Heart left ventricle (tissue), 16 donors: Measurements from ENCODE around the gene STX8. TPM values are rescaled to one million over a fixed set of nuclear protein-coding genes. Genes with fewer than 3 reads are reported as not detected.
"Not testable (repeated sequence)": the region's sequence is repeated elsewhere in the genome, so short reads cannot be mapped to it uniquely, and the experiment has no call there.

ENCODE experiments used
- ATAC-seq, 4 donors: fragments of 200-7000 bp; cut with Tn5 transposase; one replicate each; pipeline ENCODE4 v1.9.1; 2020 to 2022; ENCODE audit warnings: moderate library complexity in 4 of 4, mild to moderate bottlenecking in 3 of 4, moderate number of reproducible peaks in 1 of 4
- DNase-seq, 5 donors: peaks; one replicate each; pipeline ENCODE4 v3.0.0-alpha.2; 2020
- H3K27ac ChIP-seq, 12 donors: fragments of 200-600 bp; sonication (generic) in 4 of 12; one replicate each; pipeline versions ENCODE4 v1.5.0 to v1.8.0; 2016 to 2022; ENCODE audit warnings: mild to moderate bottlenecking in 2 of 12
- H3K27me3 ChIP-seq, 9 donors: fragments of 200-600 bp; sonication (generic) in 2 of 9; one replicate each; pipeline versions ENCODE4 v1.5.1 to v1.8.0; 2016 to 2022; ENCODE audit warnings: mild to moderate bottlenecking in 3 of 9
- H3K36me3 ChIP-seq, 9 donors: fragments of 200-600 bp; sonication (generic) in 2 of 9; one replicate each; pipeline versions ENCODE4 v1.5.0 to v1.8.0; 2018 to 2022; ENCODE audit warnings: mild to moderate bottlenecking in 2 of 9
- H3K4me1 ChIP-seq, 12 donors: fragments of 200-600 bp; sonication (generic) in 4 of 12; one replicate each; pipeline versions ENCODE4 v1.5.0 to v1.8.0; 2016 to 2022; ENCODE audit warnings: mild to moderate bottlenecking in 3 of 12
- H3K4me3 ChIP-seq, 12 donors: fragments of 200-600 bp; sonication (generic) in 4 of 12; one replicate each; pipeline versions ENCODE4 v1.5.0 to v1.8.0; 2017 to 2022; ENCODE audit warnings: mild to moderate bottlenecking in 9 of 12, moderate library complexity in 4 of 12
- H3K9me3 ChIP-seq, 12 donors: fragments of 200-600 bp; sonication (generic) in 4 of 12; one replicate each; pipeline versions ENCODE4 v1.5.0 to v1.8.0; 2016 to 2022; ENCODE audit warnings: mild to moderate bottlenecking in 1 of 12
- POLR2A ChIP-seq, 2 donors: fragments of 450-650 bp; IDR thresholded peaks; one replicate each; pipeline ENCODE4 v1.6.1; 2017; ENCODE audit warnings: antibody characterized with exemption in 2 of 2, mild to moderate bottlenecking in 2 of 2, moderate library complexity in 2 of 2
- WGBS, 4 donors: extraction: QIAGEN DNeasy Blood & Tissue Kit in 2 of 4; methylation state at CpG; one replicate each; pipeline versions ENCODE4 v1.1.5 to v1.1.7; 2013 to 2018; 5-methylcytosine and 5-hydroxymethylcytosine counted together
- intact Hi-C, 10 donors: fragments of 100-400 bp; cut with DNase I; formaldehyde crosslinking; loops; one replicate each; pipeline versions ENCODE4 v1.11.1 to v1.14.2; 2022
- polyA plus RNA-seq, 2 donors: library from polyadenylated mRNA; stranded (reverse); fragments of 200-250 nt; gene quantifications; one replicate each; pipeline ENCODE4 v1.2.3, GENCODE V29; 2013
- total RNA-seq, 9 donors: library from RNA; depleted of rRNA in 2 of 9; stranded (reverse); fragments of >200 nt in 2 of 9; fragmentation: NEBNext Ultra II Directional in 3 of 9; extraction: Animal tissue kit (Norgen Biotek cat#: 25700) in 3 of 9; gene quantifications; one replicate each; pipeline versions ENCODE4 v1.1.0 to v1.2.4, GENCODE V29; 2016 to 2023
- TF ChIP-seq, protein P1 (sequence below), 12 donors: fragments of 200-600 bp; sonication (generic) in 4 of 12; IDR thresholded peaks; one replicate each; pipeline versions ENCODE4 v1.5.0 to v1.8.0; 2018 to 2022; ENCODE audit warnings: antibody characterized with exemption in 12 of 12, mild to moderate bottlenecking in 5 of 12
- donor health status: ischemic (EF 13 %, LVEDD 7.1; RV severe dilation, severe dysfunction).
- donor health status: healthy with polysubstance abuse.
- donor health status: DM: no; HTN: yes; CAD: no.
- donor health status: DM: no; HTN: no; CAD: no.
- donor health status: ischemic (EF 25% LVEDD 6.9; RV normal size, moderate dysfunction).
- donor health status: ischemic (EF 25% LVEDD 5.7; RV mildly dilated, moderate dysfunction).
- donor health status: healthy.
- donor health status: DM: yes; HTN: yes; CAD: no.
- donor health status: ischemic (EF 35%, LVEDD 5.7; RV mildly dilated, moderate dysfunction).
- donor health status: nonischemic (EF 11% LVEDD 7.7; RV severe dilation, severe dysfunction).
- donor health status: DM: yes; HTN: yes; CAD: no.
- donor health status: PGD.
- donor health status: ischemic (EF 29% LVEDD 5.4; RV normal size, mild dysfunction).
- donor health status: nonischemic (EF 23%, LVEDD 6.1; RV moderate dilation, normal function).

The STX8 gene
- total and polyA plus RNA-seq, 11 donors = 43.2 to 86.0 (median 62.3) TPM

DNA sequence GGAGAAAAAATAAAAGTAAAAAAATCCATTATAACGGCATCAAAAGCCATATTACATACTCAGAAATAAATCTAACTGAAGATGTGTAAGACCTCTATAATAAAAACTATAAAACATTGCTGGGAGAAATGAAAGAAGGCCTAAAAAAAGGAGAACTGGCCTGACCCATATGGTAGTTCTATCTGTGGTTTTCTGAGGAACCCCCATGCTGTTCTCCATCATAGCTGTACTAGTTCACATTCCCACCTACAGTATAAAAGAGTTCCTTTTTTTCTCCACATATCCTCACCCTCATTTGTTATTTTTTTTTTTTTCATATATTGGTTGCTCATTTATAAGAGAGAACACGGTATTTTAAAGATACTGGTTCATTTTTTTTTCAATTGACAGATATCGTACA, 191.8 kb downstream of the STX8 start:
- no peaks in the 10 kb centered on the region for H3K9me3 ChIP-seq
- DNase-seq (no peak), ATAC-seq (no peak)
- H3K36me3 ChIP-seq = peaks cover 0 to 3% (median 0%) of the 10 kb centered on the region in 9 donors
- no peak overlapping the region for H3K27ac ChIP-seq
- no peak for TF ChIP-seq POLR2A (IDR thresholded peaks at IDR 0.05)
- TF ChIP-seq, protein P1, sequence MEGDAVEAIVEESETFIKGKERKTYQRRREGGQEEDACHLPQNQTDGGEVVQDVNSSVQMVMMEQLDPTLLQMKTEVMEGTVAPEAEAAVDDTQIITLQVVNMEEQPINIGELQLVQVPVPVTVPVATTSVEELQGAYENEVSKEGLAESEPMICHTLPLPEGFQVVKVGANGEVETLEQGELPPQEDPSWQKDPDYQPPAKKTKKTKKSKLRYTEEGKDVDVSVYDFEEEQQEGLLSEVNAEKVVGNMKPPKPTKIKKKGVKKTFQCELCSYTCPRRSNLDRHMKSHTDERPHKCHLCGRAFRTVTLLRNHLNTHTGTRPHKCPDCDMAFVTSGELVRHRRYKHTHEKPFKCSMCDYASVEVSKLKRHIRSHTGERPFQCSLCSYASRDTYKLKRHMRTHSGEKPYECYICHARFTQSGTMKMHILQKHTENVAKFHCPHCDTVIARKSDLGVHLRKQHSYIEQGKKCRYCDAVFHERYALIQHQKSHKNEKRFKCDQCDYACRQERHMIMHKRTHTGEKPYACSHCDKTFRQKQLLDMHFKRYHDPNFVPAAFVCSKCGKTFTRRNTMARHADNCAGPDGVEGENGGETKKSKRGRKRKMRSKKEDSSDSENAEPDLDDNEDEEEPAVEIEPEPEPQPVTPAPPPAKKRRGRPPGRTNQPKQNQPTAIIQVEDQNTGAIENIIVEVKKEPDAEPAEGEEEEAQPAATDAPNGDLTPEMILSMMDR (IDR thresholded peaks at IDR 0.05) = no peak
- peaks cover 0 to 5% (median 0%) of the 10 kb centered on the region in 12 donors for H3K4me1 ChIP-seq
- WGBS, 4 donors = 81 to 98% (median 95%) methylated on average over 3 of the region's 3 CpGs
- H3K4me3 ChIP-seq = no peak overlapping the region
- H3K27me3 ChIP-seq = no peaks in the 10 kb centered on the region
- intact Hi-C loops = no loop called here

GRCh38 chr17:9382626-9383025, 193.0 kb downstream of the STX8 start:
- H3K36me3 ChIP-seq = peaks cover 0 to 3% (median 0%) of the 10 kb centered on the region in 9 donors
- H3K4me3 ChIP-seq = no peak overlapping the region
- no peaks in the 10 kb centered on the region for H3K27me3 ChIP-seq
- TF ChIP-seq POLR2A (IDR thresholded peaks at IDR 0.05) = no peak
- TF ChIP-seq, protein P1 (IDR thresholded peaks at IDR 0.05) = no peak
- no peak for DNase-seq
- ATAC-seq = no peak
- intact Hi-C loops = no loop called here
- no peaks in the 10 kb centered on the region for H3K9me3 ChIP-seq
- H3K27ac ChIP-seq = no peak overlapping the region
- 84 to 97% (median 91%) methylated on average over 2 of the region's 2 CpGs for WGBS, 4 donors
- H3K4me1 ChIP-seq = peaks cover 0 to 5% (median 0%) of the 10 kb centered on the region in 12 donors

DNA sequence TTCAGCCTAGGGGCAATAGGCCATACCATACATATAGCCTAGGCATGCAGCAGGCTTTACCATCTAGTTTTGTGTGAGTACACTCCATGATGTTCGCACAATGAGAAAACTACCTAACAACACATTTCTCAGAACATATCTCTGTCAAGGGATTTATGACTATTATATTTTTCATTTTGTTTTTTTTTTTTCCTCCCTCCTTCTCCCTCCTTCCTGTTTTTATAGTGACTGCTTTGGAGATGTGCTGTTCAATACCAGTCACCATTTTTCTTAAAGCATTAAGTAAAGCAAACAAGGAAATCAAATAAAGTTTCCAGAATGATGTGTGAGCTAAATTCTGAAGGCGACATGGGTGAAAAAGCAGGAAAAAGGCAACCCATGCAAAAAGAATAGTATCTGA, 194.6 kb downstream of the STX8 start:
- DNase-seq (no peak), ATAC-seq (no peak)
- intact Hi-C loops = no loop called here
- H3K27ac ChIP-seq = no peak overlapping the region
- H3K4me1 ChIP-seq = peaks cover 0 to 5% (median 0%) of the 10 kb centered on the region in 12 donors
- peaks cover 0 to 5% (median 0%) of the 10 kb centered on the region in 9 donors for H3K36me3 ChIP-seq
- WGBS, 4 donors = 97 to 98% (median 97%) methylated on average over 2 of the region's 2 CpGs
- peaks cover 0 to 4% (median 0%) of the 10 kb centered on the region in 12 donors for H3K9me3 ChIP-seq
- no peak overlapping the region for H3K4me3 ChIP-seq
- no peaks in the 10 kb centered on the region for H3K27me3 ChIP-seq
- TF ChIP-seq POLR2A (IDR thresholded peaks at IDR 0.05) = no peak
- TF ChIP-seq, protein P1 (IDR thresholded peaks at IDR 0.05) = no peak

GRCh38 chr17:9380361-9380760, 195.3 kb downstream of the STX8 start:
- no peak for DNase-seq
- Histone ChIP-seq H3K36me3 (peaks cover 0 to 5% (median 0%) of the 10 kb centered on the region in 9 donors), H3K4me1 (peaks cover 0 to 5% (median 0%) of the 10 kb centered on the region in 12 donors), H3K27ac (no peak overlapping the region), H3K27me3 (no peaks in the 10 kb centered on the region), H3K4me3 (no peak overlapping the region), H3K9me3 (peaks cover 0 to 4% (median 0%) of the 10 kb centered on the region in 12 donors)
- no peak for ATAC-seq
- TF ChIP-seq, protein P1 (IDR thresholded peaks at IDR 0.05) = no peak
- no peak for TF ChIP-seq POLR2A (IDR thresholded peaks at IDR 0.05)
- WGBS, 4 donors = 96 to 98% (median 98%) methylated on average over 4 of the region's 4 CpGs
- intact Hi-C loops = no loop called here

DNA sequence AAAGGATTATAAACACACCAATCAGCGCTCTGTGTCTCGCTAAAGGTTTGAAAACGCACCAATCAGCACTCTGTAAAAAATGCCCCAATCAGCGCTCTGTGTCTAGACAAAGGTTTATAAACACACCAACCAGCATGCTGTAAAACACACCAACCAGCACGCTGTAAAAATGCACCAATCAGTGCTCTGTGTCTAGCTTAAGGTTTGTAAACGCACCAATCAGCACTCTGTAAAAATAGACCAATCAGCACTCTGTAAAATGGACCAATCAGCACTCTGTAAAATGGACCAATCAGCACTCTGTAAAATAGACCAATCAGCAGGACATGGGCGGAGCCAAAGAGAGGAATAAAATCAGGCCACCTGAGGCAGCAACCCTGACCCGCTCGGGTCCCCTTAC, 199.4 kb downstream of the STX8 start:
- not testable (repeated sequence) for H3K4me1 ChIP-seq, H3K27ac ChIP-seq, H3K4me3 ChIP-seq, H3K36me3 ChIP-seq, DNase-seq, H3K9me3 ChIP-seq, ATAC-seq, H3K27me3 ChIP-seq
- 92 to 99% (median 95%) methylated on average over 7 to 9 of the region's 9 CpGs for WGBS, 4 donors
- intact Hi-C loops = loop anchor here in 2 of 10 donors (2.0 to 10.0 kb wide), 2 partner anchors 21 to 49 kb away; no protein-coding TSS in a partner anchor
